DMS153 treated with DMSO at 0.1 percent for 48 hours (cell line): ENCODE measurements around the gene PEBP1.
"Not testable (repeated sequence)": the region's sequence is repeated elsewhere in the genome, so short reads cannot be mapped to it uniquely, and the experiment has no call there.

ENCODE experiments used
- DNase-seq: peaks from one replicate; lab custom pipeline; 2025; ENCODE audit not compliant: unreplicated experiment; lab: John Stamatoyannopoulos, UW

PEBP1 gene

DNA sequence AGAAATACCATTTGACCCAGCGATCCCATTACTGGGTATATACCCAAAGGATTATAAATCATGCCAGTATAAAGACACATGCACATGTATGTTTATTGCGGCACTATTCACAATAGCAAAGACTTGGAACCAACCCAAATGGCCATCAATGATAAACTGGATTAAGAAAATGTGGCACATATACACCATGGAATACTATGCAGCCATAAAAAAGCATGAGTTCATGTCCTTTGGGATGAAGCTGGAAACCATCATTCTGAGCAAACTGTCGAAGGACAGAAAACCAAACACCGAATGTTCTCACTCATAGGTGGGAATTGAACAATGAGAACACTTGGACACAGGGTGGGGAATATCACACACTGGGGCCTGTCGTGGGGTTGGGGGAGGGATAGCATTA, 6.5 kb upstream of the PEBP1 start:
- not testable (repeated sequence) for DNase-seq

DNA sequence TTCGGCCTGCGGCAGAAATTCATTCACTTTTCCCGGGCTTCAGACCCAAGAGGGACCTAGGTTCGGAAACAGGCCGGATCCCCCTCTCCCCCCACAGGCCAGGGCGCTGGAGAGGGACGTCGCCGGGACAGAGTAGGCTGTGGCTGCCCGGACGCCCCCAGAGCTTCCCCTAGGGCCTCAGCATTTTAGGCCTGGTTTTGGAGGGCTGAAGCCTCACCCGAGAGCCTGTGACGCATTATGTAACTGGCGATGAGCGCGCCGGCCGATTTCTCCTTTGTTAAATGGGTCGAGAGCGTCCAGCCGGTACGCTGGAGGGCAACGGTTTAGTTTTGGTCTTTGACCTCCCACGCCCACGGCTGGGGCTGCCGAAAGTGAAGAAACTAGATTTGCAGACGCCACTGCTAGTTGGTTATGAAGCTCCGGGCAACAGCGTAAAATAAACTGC, 657 bp downstream of the PEBP1 start:
- DNase-seq = no peak

GRCh38 chr12:118137148-118137678, 1.3 kb downstream of the PEBP1 start:
- DNase-seq = no peak

GRCh38 chr12:118140825-118141224, 4.9 kb downstream of the PEBP1 start:
- DNase-seq = no peak

DNA sequence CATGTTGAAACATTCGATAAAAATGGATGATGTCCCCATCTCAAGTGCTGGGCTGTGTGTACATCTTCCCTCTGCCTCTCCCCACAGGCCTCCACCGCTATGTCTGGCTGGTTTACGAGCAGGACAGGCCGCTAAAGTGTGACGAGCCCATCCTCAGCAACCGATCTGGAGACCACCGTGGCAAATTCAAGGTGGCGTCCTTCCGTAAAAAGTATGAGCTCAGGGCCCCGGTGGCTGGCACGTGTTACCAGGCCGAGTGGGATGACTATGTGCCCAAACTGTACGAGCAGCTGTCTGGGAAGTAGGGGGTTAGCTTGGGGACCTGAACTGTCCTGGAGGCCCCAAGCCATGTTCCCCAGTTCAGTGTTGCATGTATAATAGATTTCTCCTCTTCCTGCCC, 8.6 kb downstream of the PEBP1 start:
- DNase-seq = no peak

- no peak for DNase-seq
Observed at GRCh38 chr12:118145113-118145797, 9.3 kb downstream of the PEBP1 start.

DNA sequence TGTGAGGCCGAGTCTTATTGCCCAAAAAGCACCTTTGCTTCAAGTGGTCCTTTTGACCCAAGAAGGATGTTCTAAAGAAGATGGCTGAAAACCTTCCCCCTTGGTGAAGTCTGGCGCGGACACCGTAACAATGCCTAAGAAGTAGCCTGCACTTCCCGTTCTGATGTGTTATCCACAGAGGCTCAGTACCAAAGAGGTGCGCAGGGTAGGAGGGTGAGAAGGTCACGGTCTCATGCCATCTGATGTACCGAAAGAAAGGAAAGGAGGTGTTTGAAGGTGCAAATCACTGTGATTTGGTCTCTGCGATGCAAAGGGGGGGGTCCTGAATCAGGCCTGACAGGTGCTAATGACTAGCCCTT, 9.9 kb downstream of the PEBP1 start:
- no peak for DNase-seq

DNA sequence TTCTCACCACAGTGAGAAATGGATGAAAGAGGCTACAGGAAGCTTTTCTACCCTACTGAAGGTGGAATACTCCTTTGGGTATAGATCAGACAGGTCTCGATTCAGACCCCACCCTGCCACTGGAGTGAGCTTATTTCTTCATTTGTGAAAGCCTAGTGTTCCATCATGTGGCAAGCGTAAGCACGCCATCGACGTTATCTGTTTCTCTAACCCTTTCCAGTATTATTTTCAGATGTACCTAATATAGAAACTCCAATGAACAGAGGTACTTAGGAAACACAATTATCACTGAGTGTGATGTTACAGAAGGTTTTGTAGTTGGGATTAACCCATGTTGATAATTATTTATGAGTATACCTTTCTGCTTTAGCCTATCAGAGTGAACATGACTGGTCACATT, 12.4 kb downstream of the PEBP1 start:
- no peak for DNase-seq

- DNase-seq = no peak
Observed at GRCh38 chr12:118150625-118151024, 14.7 kb downstream of the PEBP1 start.

GRCh38 chr12:118151755-118152154, 15.8 kb downstream of the PEBP1 start:
- DNase-seq = no peak

DNA sequence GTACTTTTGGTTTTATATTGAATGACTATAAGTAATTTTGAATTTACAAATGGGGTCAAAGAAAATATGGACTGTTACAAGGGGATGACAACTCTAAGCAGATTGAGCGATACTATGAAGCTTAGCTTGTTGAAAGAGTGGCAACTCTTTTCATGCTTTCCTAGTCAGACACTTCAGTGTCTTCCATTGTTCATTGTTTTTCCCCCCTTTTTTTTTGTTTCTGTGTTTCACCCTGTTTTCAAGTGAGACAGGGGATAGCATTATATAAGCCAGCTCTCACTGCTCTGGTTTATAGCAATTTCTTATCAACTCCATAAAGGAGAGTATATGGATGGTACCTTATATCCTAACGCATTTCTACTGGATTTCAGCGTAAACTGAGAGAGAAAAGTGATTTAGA, 24.6 kb downstream of the PEBP1 start:
- DNase-seq = no peak

DNA sequence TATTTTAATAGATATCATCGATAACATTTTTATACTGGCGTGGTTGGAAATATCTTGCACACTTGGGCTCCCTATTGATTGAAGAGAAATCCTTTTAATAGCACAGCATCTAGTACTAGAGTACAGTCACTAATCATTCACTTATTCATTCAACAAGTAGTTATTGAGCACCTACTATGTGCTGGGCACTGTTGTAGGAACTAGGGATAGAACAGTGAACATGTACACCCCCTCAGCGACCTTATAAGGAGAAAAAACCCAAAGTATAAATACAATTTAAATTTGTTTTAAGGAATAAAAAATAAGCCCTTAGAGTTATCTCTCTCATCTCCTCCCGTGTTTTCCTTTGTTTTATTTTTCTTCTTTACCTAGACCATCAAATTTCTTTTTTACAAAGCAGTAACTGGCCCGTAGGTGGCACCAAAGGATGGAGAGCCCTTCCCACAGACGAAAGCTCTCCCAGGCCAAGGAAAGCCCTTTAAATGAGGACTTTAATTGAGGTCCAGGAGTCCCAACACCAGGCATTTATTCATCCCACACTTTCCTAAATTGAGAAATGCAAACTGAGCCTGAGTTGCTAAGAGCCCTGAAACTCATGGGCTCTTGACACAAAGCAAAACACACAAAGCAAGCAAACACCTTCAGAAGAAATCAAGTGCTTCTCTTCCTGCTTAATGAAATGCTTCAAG, 29.0 kb downstream of the PEBP1 start:
- DNase-seq = no peak

- no peak for DNase-seq
Observed at GRCh38 chr12:118166946-118167345, 31.0 kb downstream of the PEBP1 start.

- DNase-seq = no peak
Observed at GRCh38 chr12:118175823-118176447, 40.0 kb downstream of the PEBP1 start.

DNA sequence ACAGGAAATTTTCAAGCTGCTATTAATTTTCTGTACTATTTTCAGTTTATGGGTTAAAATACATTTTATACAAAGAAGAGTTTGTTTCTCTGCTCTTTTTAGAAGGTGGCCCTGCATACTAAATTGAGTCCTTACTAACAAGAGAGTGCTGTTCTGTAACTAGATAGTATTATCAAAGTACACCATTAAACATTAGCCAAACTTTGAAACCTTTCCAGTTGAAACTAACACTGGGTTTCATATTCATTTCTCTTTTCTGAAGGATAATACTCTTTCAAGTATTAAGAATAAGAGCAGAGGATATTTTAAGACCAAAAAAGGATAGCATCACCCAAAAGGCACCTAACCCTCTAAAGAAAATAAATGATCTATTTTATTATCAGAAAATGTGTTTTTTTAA, 47.2 kb downstream of the PEBP1 start:
- no peak for DNase-seq

DNA sequence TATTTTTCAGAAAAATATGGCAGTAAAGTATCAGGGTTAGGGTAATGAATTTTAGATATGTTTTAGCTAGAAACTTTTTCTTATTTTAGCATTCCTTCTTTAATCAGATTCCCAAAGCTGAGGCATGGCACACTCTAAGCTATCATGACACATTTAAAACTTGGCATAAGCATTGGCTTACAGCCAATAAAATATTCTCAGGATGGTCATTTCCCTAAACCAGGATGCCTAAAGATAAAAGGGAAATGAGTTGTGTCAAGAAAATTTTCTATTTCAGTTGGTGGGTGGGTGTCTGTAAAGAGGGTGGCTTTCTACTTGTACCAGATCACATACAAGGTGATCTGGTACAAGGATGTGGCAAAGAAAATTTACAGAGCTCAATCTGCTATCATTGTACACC, 47.8 kb downstream of the PEBP1 start:
- DNase-seq = no peak

DNA sequence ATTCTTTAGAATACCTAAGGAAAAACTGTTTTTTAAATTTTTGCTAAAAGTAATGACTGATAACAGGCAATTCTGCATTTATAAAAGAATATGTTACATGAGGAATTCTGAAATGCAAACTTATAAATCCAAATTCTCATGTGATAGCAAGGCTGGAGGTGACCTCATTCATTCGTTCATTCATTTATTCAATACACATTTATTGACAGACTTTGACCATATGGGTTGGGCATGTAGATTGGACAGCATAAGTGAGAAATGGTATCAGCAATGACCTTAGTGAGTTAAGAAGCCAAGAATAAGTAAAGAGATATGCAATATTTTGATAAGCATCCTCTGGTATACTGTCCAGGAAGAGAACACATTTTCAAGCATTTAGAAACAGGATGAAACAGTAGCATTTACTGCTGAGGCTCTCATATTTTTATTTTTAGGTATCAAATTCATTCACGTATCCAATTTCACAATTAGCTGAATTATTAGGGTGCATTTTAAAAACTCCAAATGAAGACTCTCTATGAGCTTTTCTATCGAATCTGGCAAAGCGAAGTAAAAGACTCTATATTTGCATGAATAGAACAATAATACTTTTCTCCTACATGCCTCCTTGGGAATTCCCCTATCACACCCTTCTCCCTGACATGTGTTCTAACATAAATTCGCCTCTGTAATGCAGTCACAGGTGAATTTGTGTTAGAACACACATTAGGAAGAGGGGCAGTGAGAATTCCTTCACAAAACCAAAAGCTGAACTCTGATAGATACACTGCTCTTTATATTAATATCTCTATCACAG, 49.9 kb downstream of the PEBP1 start:
- DNase-seq = no peak

- no peak for DNase-seq
Observed at GRCh38 chr12:118187751-118188435, 52.0 kb downstream of the PEBP1 start.

- DNase-seq = no peak
Observed at GRCh38 chr12:118188690-118189371, 52.9 kb downstream of the PEBP1 start.

- DNase-seq = peak; percentile 61
Observed at GRCh38 chr12:118189741-118190191, 53.8 kb downstream of the PEBP1 start.
